Uterus (tissue), 2 donors: ENCODE data around the gene IKZF1.

Experiments
- CTCF ChIP-seq, 4 experiments: fragments of 200-600 bp in 2 of 4; fragments of 450-650 bp in 2 of 4; sonication (generic) in 2 of 4; IDR thresholded peaks; one replicate each; pipeline ENCODE4 v1.5.1; 2016 to 2019; ENCODE audit warnings: antibody characterized with exemption in 4 of 4, mild to moderate bottlenecking in 2 of 4, moderate library complexity in 1 of 4
- POLR2A ChIP-seq, 2 donors: fragments of 450-650 bp; IDR thresholded peaks; one replicate each; pipeline ENCODE4 v1.6.1; 2016; ENCODE audit warnings: antibody characterized with exemption in 2 of 2, mild to moderate bottlenecking in 1 of 2, moderate library complexity in 1 of 2

- TF ChIP-seq CTCF (IDR thresholded peaks at IDR 0.05) (no peak), POLR2A (IDR thresholded peaks at IDR 0.05) (no peak)
Observed at GRCh38 chr7:50310361-50310760, 5.8 kb downstream of the IKZF1 start.
